Stimulated activated memory B cell treated with anti-CD40 and anti-IgM and Interleukin-4, amounts not matched to agents 10 μg/mL and 1 μg/mL and 100 μg/mL, for 72 hours (primary cell): ENCODE results near the gene ZNF445.
"Not testable (repeated sequence)": the region's sequence is repeated elsewhere in the genome, so short reads cannot be mapped to it uniquely, and the experiment has no call there.

Experiments used
- ATAC-seq: fragments of 150-1000 bp; cut with Tn5 transposase; 2 replicates; pipeline ENCODE4 v1.10.0; 2021
- H3K27ac Mint-ChIP-seq: one replicate; pipeline ENCODE4 v1.8.0; 2022; ENCODE audit warnings: mild to moderate bottlenecking, mixed read lengths
- H3K27me3 Mint-ChIP-seq: one replicate; pipeline ENCODE4 v1.8.0; 2022; ENCODE audit warnings: mixed read lengths
- H3K36me3 Mint-ChIP-seq: one replicate; pipeline ENCODE4 v1.8.0; 2022; ENCODE audit warnings: mixed read lengths
- H3K4me1 Mint-ChIP-seq: one replicate; pipeline ENCODE4 v1.8.0; 2022; ENCODE audit warnings: mixed read lengths
- H3K4me3 Mint-ChIP-seq: one replicate; pipeline ENCODE4 v1.8.0; 2022; ENCODE audit warnings: mild to moderate bottlenecking, moderate library complexity, mixed read lengths
- H3K9me3 Mint-ChIP-seq: one replicate; pipeline ENCODE4 v1.8.0; 2022; ENCODE audit warnings: mixed read lengths

ZNF445 gene

GRCh38 chr3:44411031-44411645 is 66.3 kb downstream of the ZNF445 start:
- H3K27ac Mint-ChIP-seq: no peak overlapping the region
- ATAC-seq: no peak
- H3K4me3 Mint-ChIP-seq: no peak overlapping the region
- H3K4me1 Mint-ChIP-seq: no peaks in the 10 kb centered on the region
- no peaks in the 10 kb centered on the region for H3K27me3 Mint-ChIP-seq
- no peaks in the 10 kb centered on the region for H3K9me3 Mint-ChIP-seq
- H3K36me3 Mint-ChIP-seq: no peaks in the 10 kb centered on the region

GRCh38 chr3:44409640-44410410 is 67.6 kb downstream of the ZNF445 start:
- ATAC-seq: peak; percentile 11
- Mint-ChIP-seq H3K27ac (no peak overlapping the region), H3K36me3 (no peaks in the 10 kb centered on the region), H3K27me3 (no peaks in the 10 kb centered on the region), H3K9me3 (no peaks in the 10 kb centered on the region), H3K4me1 (no peaks in the 10 kb centered on the region), H3K4me3 (no peak overlapping the region)

- no peak overlapping the region for H3K4me3 Mint-ChIP-seq
- peaks cover 39% of the 10 kb centered on the region for H3K36me3 Mint-ChIP-seq
- H3K4me1 Mint-ChIP-seq: no peaks in the 10 kb centered on the region
- no peak for ATAC-seq
- H3K27me3 Mint-ChIP-seq: no peaks in the 10 kb centered on the region
- no peaks in the 10 kb centered on the region for H3K9me3 Mint-ChIP-seq
- H3K27ac Mint-ChIP-seq: no peak overlapping the region
Observed at GRCh38 chr3:44402548-44402947, 74.9 kb downstream of the ZNF445 start.

DNA sequence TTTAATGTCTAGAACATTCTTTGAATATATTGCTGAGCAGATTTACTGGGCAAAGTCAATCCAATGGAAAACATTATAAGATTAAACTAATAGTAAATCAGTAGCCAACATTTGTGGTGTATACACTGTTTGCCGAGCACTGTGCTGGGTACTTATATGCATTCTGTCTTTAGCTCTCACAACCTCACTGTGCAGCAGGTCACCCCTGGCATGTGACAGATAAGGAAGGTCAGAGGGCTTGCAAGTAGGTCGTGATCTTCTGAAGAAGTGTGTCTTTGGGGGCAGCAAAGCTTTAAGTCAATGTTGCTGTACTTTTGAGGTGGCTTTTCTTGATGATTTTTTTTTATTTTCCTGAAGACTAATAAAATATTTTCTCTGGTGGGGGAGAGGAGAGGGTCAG is 76.7 kb downstream of the ZNF445 start:
- Mint-ChIP-seq H3K27me3 (no peaks in the 10 kb centered on the region), H3K4me1 (no peaks in the 10 kb centered on the region)

GRCh38 chr3:44398853-44399252 is 78.6 kb downstream of the ZNF445 start:
- no peak for ATAC-seq
- Mint-ChIP-seq H3K27ac (no peak overlapping the region), H3K4me1 (no peaks in the 10 kb centered on the region), H3K27me3 (no peaks in the 10 kb centered on the region), H3K36me3 (peaks cover 33% of the 10 kb centered on the region), H3K9me3 (no peaks in the 10 kb centered on the region), H3K4me3 (no peak overlapping the region)

More for the DNA sequence above, 76.7 kb downstream of the ZNF445 start:
- no peak overlapping the region for H3K27ac Mint-ChIP-seq
- no peak overlapping the region for H3K4me3 Mint-ChIP-seq
- ATAC-seq: no peak
- no peaks in the 10 kb centered on the region for H3K9me3 Mint-ChIP-seq
- H3K36me3 Mint-ChIP-seq: peaks cover 42% of the 10 kb centered on the region

GRCh38 chr3:44398271-44398670 is 79.2 kb downstream of the ZNF445 start:
- H3K4me3 Mint-ChIP-seq, H3K9me3 Mint-ChIP-seq, H3K27me3 Mint-ChIP-seq, ATAC-seq, H3K27ac Mint-ChIP-seq, H3K4me1 Mint-ChIP-seq: not testable (repeated sequence)
- peaks cover 28% of the 10 kb centered on the region for H3K36me3 Mint-ChIP-seq

DNA sequence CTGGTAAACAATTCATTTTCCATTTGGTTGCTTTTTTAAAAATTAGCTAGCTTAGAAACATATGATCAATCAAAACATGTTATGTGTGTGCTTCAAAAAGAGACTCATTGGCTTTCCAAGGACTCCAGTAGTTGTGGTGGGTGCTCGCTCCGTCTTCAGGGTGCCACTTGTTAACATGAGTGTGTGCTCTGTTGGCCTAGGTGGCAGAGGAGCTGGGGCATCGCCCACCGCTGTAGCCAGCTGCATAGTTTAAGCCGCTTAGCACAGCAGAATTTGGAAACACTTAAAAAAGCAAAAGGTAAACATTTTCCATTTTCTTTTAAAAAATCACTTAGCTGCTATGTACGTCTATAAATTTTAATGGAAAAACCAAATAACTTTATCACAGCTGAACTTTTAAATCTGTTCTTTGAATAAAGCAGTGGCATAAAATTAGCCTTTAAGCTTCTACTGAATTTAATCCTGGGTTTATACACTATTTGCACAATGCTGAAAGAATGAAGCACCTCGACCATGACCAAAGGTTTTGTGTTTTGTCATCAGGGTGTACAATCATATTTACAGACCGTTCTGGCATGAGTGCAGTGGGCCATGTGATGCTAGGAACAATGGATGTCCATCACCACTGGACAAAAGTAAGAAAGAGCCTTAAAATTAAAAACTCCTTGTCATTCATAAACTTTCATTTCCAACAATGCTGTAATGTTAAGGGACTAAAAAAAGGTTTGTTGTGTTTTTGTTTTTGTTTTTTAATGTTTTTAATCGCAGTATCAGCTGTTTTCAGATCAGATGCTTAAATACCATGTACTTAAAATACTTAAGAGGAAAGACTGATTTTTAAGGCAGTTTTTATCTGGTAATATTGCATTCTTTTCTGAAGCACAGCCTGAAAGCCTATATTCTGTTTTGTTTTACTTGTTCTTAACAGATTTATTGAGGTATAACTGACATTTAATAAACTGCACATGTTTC is 81.0 kb downstream of the ZNF445 start:
- H3K27me3 Mint-ChIP-seq: no peaks in the 10 kb centered on the region
- no peaks in the 10 kb centered on the region for H3K4me1 Mint-ChIP-seq
- ATAC-seq: no peak
- H3K4me3 Mint-ChIP-seq: no peak overlapping the region
- peaks cover 31% of the 10 kb centered on the region for H3K36me3 Mint-ChIP-seq
- H3K9me3 Mint-ChIP-seq: peaks cover 3% of the 10 kb centered on the region
- no peak overlapping the region for H3K27ac Mint-ChIP-seq

DNA sequence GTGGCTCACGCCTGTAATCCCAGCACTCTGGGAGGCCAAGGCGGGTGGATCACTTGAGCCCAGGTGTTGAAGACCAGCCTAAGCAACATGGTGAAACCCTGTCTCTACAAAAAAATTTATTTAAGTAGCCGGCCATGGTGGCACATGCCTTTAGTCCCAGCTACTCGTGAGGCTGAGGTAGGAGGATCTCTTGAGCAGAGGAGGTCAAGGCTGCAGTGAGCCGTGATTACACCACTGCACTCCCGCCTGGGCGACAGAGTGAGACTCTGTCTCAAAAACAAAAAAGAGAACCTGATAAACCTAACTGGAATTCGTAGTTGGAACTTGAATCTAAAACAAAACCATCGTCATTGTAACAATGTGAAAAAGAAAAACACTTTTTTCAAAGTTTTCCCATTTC is 81.8 kb downstream of the ZNF445 start:
- ATAC-seq: no peak
- H3K27me3 Mint-ChIP-seq: no peaks in the 10 kb centered on the region
- peaks cover 28% of the 10 kb centered on the region for H3K36me3 Mint-ChIP-seq
- H3K4me1 Mint-ChIP-seq: no peaks in the 10 kb centered on the region
- no peak overlapping the region for H3K4me3 Mint-ChIP-seq
- H3K9me3 Mint-ChIP-seq: peaks cover 3% of the 10 kb centered on the region
- no peak overlapping the region for H3K27ac Mint-ChIP-seq

- Mint-ChIP-seq H3K9me3 (peaks cover 6% of the 10 kb centered on the region), H3K27ac (no peak overlapping the region), H3K27me3 (no peaks in the 10 kb centered on the region)
Observed at GRCh38 chr3:44392489-44392888, 85.0 kb downstream of the ZNF445 start.

GRCh38 chr3:44387404-44387803 is 90.1 kb downstream of the ZNF445 start:
- no peak overlapping the region for H3K27ac Mint-ChIP-seq
- no peaks in the 10 kb centered on the region for H3K27me3 Mint-ChIP-seq
- no peak overlapping the region for H3K4me3 Mint-ChIP-seq
- ATAC-seq: no peak
- peaks cover 24% of the 10 kb centered on the region for H3K36me3 Mint-ChIP-seq
- no peaks in the 10 kb centered on the region for H3K4me1 Mint-ChIP-seq
- H3K9me3 Mint-ChIP-seq: peaks cover 8% of the 10 kb centered on the region

More at GRCh38 chr3:44392489-44392888, 85.0 kb downstream of the ZNF445 start:
- ATAC-seq: no peak
- Mint-ChIP-seq H3K4me1 (no peaks in the 10 kb centered on the region), H3K36me3 (peaks cover 22% of the 10 kb centered on the region), H3K4me3 (no peak overlapping the region)
